Measurements from ENCODE around the gene FBXO33.
"Not testable (repeated sequence)": the region's sequence is repeated elsewhere in the genome, so short reads cannot be mapped to it uniquely, and the experiment has no call there.

FBXO33 gene

DNA sequence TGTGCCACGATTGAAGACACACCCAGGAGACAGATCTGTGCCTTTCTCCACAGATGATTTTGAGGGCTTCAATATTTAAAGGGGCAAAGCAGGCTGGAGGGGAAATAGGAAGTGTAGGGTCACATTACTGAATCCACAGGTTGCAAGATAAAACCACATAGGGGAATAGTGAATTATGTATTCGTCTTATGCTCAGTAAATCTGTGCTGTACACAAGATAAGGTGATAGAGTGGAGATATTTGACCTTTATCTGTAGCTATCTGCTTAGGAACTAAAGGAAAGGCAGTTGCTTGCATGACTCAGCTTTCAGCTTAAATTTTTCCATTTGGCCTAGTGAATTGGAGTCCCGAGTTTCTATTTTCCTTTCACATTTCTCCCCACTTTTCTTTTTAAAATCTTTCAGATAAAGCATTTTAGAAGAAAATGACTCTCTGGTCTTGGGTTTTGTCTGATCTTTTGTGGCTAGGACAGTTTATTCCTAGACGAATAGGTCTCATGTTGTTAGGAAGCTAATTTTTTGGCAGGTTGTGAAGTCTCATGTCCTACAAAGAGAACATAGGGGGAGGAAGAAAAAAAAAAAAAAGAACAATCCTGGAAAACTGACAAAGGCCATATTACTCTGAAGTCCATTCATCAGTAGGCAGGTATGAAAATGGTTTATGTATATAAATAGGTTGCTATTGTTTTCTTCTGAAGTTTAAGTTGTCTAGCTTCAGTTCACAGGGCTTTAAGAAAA is 55.4 kb downstream of the FBXO33 start:
- no peak for TF ChIP-seq JUND (IDR thresholded peaks at IDR 0.05; ENCODE audit: low read depth)
- no peak for DNase-seq (ENCODE audit: low read depth in 1 of 2, low spot score in 1 of 2)
- in situ Hi-C loops (cut with HindIII; ENCODE audit: low pct_unique_long_range_greater_than_20kb, low sequenced_read_pairs): no loop called here

DNA sequence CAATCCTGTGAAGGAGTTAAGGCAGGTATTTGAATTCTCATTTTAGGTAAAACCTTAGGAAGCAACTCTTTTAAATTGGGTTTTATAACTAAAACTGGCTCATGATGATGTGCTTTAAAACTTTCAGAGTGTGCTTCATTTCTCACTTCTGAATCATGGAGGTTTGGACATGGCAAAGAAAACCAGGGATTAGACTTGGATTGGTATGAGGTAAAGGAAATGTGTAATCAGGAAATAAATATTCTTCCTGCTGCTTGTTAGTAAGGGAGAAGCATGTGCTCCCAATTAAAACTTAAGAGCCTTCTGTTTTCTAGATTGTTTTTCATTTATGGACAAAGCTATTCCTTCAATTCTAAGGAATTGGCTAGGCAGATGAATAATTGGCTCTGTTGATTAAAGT is 57.4 kb downstream of the FBXO33 start:
- in situ Hi-C loops (cut with HindIII; ENCODE audit: low pct_unique_long_range_greater_than_20kb, low sequenced_read_pairs): no loop called here
- TF ChIP-seq JUND (IDR thresholded peaks at IDR 0.05; ENCODE audit: low read depth): no peak
- no peak for DNase-seq (ENCODE audit: low read depth in 1 of 2, low spot score in 1 of 2)

DNA sequence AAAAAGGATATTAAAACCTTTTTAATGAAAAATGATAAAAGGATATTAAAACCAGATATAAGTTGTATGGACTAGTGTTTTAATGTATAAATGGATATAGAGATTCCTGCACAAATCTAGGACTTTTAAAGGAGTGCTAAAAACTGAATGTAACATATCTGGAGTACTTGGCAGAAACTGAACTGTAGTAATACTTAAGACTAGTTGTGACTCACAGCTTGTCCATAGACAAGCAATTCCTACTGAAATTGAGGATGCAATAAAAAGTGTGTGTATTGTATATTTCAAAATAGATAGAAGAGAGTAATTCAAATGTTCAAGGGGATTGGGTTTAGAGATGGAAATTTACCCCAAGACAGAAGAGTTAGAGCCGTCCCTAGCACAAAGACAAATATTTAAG is 59.6 kb downstream of the FBXO33 start:
- DNase-seq (ENCODE audit: low read depth in 1 of 2, low spot score in 1 of 2): no peak
- in situ Hi-C loops (cut with HindIII; ENCODE audit: low pct_unique_long_range_greater_than_20kb, low sequenced_read_pairs): no loop called here
- TF ChIP-seq JUND (IDR thresholded peaks at IDR 0.05; ENCODE audit: low read depth): no peak

DNA sequence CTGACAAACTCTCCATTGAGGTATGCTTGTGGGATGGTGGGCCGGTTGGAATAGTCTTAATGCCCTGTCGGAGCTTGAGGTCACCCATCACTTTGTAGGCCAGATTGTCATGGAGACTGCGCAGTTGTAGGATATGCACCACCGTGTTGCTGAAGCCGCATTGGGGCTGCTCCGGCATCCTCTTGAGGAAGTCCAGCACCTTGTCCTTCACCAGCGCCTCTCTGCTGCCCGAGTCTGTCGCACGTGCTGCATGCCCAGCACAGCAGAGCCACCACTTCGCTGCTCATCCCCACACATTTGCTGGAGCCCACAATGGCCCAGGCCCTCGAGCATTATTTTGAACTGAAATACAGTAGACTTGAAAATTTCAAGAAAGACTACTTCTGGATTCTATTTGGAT is 61.8 kb downstream of the FBXO33 start:
- DNase-seq (ENCODE audit: low read depth in 1 of 2, low spot score in 1 of 2): no peak
- in situ Hi-C loops (cut with HindIII; ENCODE audit: low pct_unique_long_range_greater_than_20kb, low sequenced_read_pairs): no loop called here
- TF ChIP-seq JUND (IDR thresholded peaks at IDR 0.05; ENCODE audit: low read depth): no peak

DNA sequence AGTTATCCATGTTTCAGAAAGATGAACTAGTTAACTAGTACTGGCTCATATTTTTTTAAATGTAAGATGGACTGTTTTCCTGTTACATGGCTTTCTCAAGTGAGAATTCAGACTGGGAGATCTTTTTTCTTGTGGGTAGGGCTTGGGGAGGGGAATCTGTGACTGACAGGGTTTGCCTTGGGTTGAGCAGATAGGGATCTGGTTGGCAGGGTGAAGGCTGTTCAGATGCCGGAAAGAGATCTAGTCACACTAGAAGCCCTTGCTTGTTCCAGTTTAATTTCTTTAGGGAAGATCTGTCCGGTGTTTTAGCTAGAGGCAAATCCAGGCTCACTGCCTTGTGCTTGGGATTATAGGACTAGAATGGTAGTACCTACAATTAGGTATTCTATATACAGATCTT is 63.2 kb downstream of the FBXO33 start:
- DNase-seq (ENCODE audit: low read depth in 1 of 2, low spot score in 1 of 2): peak in 1 of 2 experiments; percentile 22
- TF ChIP-seq JUND (IDR thresholded peaks at IDR 0.05; ENCODE audit: low read depth): no peak
- in situ Hi-C loops (cut with HindIII; ENCODE audit: low pct_unique_long_range_greater_than_20kb, low sequenced_read_pairs): no loop called here

DNA sequence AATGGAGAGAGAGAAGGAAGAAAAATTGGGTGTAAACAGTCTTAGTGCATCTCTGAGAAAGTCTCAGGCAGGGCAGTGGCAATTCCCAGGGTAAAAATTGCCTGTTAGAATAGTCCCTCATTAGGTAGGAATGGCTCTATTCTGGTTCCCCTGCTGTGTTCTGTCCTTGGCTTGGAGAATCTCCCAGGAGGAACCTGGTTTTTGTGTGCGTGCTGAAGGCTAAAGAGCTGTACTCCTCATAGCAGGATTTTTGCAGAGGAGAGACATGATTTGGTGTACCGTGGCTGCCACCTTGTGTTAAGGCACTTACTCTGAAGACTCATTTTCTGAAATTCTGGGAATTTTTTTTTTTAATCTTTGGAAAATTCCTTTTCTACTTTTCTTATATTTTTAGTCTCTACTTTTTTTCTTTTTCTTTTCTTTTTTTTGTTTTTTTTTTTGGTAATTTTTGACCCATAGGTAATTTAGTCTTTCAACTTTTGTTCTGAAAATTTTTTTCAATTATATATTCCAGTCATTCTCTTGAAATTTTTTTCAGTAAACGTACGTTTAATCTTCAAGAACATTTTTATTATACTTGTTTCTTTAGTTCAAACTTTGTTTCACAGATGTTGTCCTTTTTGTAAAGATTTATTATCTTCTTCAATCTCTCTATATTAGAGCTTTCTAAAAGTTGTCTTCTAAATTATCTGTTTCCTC is 63.8 kb downstream of the FBXO33 start:
- TF ChIP-seq JUND (IDR thresholded peaks at IDR 0.05; ENCODE audit: low read depth): no peak
- peak; percentile 68 to 84 for DNase-seq (ENCODE audit: low read depth in 1 of 2, low spot score in 1 of 2)
- in situ Hi-C loops (cut with HindIII; ENCODE audit: low pct_unique_long_range_greater_than_20kb, low sequenced_read_pairs): no loop called here

DNA sequence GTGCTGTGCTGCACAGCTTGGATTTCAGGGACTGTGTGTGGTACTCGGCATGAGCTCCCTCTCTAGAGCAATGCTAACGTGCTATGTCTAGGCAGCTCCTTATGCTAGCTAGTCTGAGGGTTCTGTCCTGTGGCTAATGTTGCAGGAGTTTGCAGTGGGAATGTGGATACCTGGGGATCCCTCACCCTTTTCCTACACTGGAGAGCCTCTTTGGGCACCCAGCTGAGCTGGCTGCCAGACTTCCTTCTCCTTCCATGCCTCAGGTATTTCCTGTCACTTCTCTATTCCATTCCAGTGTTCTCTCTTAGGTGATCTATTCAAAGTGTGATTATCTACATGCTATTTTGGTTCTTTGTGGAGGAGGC is 64.9 kb downstream of the FBXO33 start:
- in situ Hi-C loops (cut with HindIII; ENCODE audit: low pct_unique_long_range_greater_than_20kb, low sequenced_read_pairs): no loop called here
- no peak for DNase-seq (ENCODE audit: low read depth in 1 of 2, low spot score in 1 of 2)
- no peak for TF ChIP-seq JUND (IDR thresholded peaks at IDR 0.05; ENCODE audit: low read depth)

DNA sequence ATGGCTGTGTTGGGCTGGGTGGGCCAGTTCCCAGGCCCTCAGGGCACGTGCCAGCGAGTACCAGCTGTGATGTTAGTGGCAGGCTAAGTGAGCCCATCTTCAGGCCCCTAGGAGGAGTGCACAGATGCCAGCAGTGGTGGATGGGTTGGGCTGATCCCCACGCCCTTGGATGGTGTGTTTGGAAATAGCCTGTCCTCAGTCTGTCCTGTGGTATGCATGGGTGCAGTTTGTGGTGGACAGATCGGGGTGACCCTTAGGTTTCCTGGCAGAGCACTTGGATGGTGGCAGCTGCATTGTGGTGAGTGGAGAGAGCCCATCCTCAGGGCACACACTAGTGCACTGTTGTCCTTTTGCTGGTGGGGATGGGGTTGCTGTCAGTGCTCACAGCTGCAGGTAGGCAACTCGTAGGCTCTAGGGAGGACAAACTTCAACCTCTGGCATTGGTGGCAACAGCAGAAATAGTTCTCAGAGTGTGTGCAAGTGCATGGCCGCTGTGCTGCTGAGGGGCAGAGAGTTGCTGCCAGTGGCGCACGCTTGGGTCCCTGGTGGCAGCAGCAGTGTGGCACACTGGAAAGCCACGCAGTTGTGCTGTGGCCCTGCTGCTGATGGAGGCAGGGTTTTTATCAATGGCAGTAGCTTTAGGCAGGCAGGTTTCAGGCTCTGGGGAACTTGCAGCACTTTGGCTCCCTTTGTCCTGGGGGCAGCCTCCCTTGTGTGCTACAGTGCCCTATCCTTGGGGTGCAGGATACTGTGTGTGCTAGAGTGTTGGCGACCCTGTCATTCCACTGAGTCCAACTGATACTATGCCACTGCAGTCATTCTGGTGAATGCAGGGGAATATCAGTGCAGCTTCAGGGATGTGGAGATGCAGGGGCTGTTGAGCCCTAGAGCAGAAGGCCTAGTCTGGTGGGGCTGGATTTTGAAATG is 65.5 kb downstream of the FBXO33 start:
- no peak for TF ChIP-seq JUND (IDR thresholded peaks at IDR 0.05; ENCODE audit: low read depth)
- no peak for DNase-seq (ENCODE audit: low read depth in 1 of 2, low spot score in 1 of 2)
- in situ Hi-C loops (cut with HindIII; ENCODE audit: low pct_unique_long_range_greater_than_20kb, low sequenced_read_pairs): no loop called here

DNA sequence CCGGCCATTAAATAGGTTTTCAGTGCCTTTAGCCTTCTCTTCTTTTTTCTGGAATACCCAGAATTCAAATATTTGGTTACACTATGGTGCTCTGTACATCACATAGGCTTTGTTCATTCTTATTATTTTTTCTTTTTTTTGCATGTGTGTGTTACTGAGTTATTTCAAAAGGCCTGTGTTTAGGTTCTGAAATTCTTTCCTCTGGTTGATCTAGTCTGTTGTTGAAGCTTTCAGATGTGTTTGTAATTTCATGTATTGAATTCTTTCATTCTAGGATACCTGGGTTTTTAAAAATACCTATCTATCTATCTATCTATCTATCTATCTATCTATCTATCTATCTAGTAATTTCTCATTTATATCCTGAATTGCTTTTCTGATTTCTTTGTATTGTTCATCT is 66.9 kb downstream of the FBXO33 start:
- in situ Hi-C loops (cut with HindIII; ENCODE audit: low pct_unique_long_range_greater_than_20kb, low sequenced_read_pairs): no loop called here
- no peak for TF ChIP-seq JUND (IDR thresholded peaks at IDR 0.05; ENCODE audit: low read depth)
- DNase-seq (ENCODE audit: low read depth in 1 of 2, low spot score in 1 of 2): no peak

DNA sequence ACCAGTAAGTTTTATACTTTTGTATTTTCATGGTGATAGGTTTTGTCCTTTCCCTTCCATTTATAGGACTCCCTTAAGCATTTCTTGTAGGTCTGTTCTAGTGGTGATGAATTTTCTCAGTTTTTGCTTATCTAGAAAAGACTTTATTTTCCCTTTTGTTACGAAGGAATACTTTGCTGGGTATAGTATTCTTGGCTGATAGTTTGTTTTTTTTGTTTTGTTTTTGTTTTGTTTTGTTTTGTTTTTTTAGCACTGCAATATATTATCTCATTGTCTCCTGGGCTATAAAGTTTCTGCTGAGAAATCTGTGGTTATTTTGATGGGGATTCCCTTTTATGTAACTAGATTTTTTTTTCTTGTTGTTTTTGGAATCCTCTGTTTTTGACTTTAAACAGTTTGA is 67.7 kb downstream of the FBXO33 start:
- TF ChIP-seq JUND (IDR thresholded peaks at IDR 0.05; ENCODE audit: low read depth): no peak
- in situ Hi-C loops (cut with HindIII; ENCODE audit: low pct_unique_long_range_greater_than_20kb, low sequenced_read_pairs): no loop called here
- no peak for DNase-seq (ENCODE audit: low read depth in 1 of 2, low spot score in 1 of 2)

DNA sequence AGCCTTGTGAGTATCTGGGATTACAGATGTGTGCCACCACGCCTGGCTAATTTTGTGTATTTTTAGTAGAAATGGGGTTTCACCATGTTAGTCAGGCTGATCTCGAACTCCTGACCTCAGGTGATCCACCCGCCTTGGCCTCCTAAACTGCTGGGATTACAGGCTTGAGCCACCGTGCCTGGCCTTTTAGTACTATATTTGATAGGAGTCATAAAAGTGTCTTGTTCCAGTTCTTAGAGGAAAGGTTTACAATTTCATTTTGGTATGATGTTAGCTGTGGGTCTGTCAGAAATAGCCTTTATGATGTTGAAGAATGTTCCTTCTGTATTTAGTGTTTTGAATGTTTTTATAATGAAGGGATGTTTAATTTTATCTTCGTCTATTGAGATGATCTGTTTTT is 70.7 kb downstream of the FBXO33 start:
- in situ Hi-C loops (cut with HindIII; ENCODE audit: low pct_unique_long_range_greater_than_20kb, low sequenced_read_pairs); DNase-seq (ENCODE audit: low read depth in 1 of 2, low spot score in 1 of 2): not testable (repeated sequence)

DNA sequence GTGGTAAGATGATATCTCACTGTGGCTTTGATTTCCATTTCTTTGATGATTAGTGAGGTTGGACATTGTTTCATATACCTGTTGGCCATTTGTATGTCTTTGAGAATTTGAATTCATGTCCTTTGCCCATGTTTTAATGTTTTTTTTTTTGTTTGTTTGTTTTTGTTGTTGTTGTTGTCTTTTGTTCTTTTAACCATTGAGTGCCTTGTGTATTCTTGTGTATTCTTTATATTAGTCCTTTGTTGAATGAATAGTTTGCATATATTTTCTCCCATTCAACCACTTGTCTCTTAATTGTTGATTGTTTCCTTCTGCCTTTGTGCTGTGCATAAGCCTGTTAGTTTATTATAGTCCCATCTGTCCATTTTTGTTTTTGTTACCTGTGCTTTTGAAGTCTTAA is 71.9 kb downstream of the FBXO33 start:
- no peak for TF ChIP-seq JUND (IDR thresholded peaks at IDR 0.05; ENCODE audit: low read depth)
- DNase-seq (ENCODE audit: low read depth in 1 of 2, low spot score in 1 of 2): no peak
- in situ Hi-C loops (cut with HindIII; ENCODE audit: low pct_unique_long_range_greater_than_20kb, low sequenced_read_pairs): no loop called here

DNA sequence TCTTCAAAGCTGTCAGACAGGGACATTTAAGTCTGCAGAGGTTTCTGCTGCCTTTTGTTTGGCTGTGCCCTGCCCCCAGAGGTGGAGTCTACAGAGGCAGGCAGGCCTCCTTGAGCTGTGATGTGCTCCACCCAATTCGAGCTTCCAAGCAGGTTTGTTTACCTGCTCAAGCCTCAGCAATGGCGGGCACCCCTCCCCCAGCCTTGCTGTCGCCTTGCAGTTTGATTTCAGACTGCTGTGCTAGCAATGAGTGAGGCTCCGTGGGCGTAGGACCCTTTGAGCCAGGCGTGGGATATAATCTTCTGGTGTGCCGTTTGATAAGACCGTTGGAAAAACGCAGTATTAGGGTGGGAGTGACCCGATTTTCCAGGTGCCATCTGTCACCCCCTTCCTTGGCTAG is 73.2 kb downstream of the FBXO33 start:
- DNase-seq (ENCODE audit: low read depth in 1 of 2, low spot score in 1 of 2); in situ Hi-C loops (cut with HindIII; ENCODE audit: low pct_unique_long_range_greater_than_20kb, low sequenced_read_pairs): not testable (repeated sequence)
